Glomerular visceral epithelial cell (primary cell): ENCODE results near the gene SLC26A4.

Source experiments
- DNase-seq: peaks from one replicate; pipeline ENCODE4 v3.0.0-alpha.2; 2016; ENCODE audit errors: extremely low spot score

Gene SLC26A4

GRCh38 chr7:107696330-107696946, 35.8 kb downstream of the SLC26A4 start:
- no peak for DNase-seq

GRCh38 chr7:107697321-107698049, 36.9 kb downstream of the SLC26A4 start:
- no peak for DNase-seq

- DNase-seq, result no peak
These were observed 39.9 kb downstream of the SLC26A4 start for GRCh38 chr7:107700570-107700969.

GRCh38 chr7:107701191-107701590, 40.6 kb downstream of the SLC26A4 start:
- no peak for DNase-seq

GRCh38 chr7:107703219-107703618, 42.6 kb downstream of the SLC26A4 start:
- DNase-seq, result no peak

- DNase-seq, result no peak
These were observed 43.2 kb downstream of the SLC26A4 start for GRCh38 chr7:107703872-107704271.

- no peak for DNase-seq
These were observed 48.3 kb downstream of the SLC26A4 start for GRCh38 chr7:107708956-107709355.

- DNase-seq, result no peak
These were observed 50.7 kb downstream of the SLC26A4 start for GRCh38 chr7:107711301-107711700.

- DNase-seq, result no peak
These were observed 51.4 kb downstream of the SLC26A4 start for GRCh38 chr7:107712025-107712424.

- DNase-seq, result no peak
These were observed 52.3 kb downstream of the SLC26A4 start for GRCh38 chr7:107712896-107713295.

- DNase-seq, result peak; percentile 29
These were observed 54.9 kb downstream of the SLC26A4 start for GRCh38 chr7:107715531-107715930.

GRCh38 chr7:107718456-107719193, 58.0 kb downstream of the SLC26A4 start:
- no peak for DNase-seq

GRCh38 chr7:107721286-107721685, 60.7 kb downstream of the SLC26A4 start:
- DNase-seq, result no peak

- DNase-seq, result no peak
These were observed 62.6 kb downstream of the SLC26A4 start for GRCh38 chr7:107723255-107723654.

GRCh38 chr7:107725138-107725740, 64.6 kb downstream of the SLC26A4 start:
- DNase-seq, result peak; percentile 54

- no peak for DNase-seq
These were observed 65.9 kb downstream of the SLC26A4 start for GRCh38 chr7:107726356-107727130.

- no peak for DNase-seq
These were observed 67.6 kb downstream of the SLC26A4 start for GRCh38 chr7:107728276-107728675.

GRCh38 chr7:107742678-107743566, 82.3 kb downstream of the SLC26A4 start:
- no peak for DNase-seq

- peak; percentile 95 for DNase-seq
These were observed 83.1 kb downstream of the SLC26A4 start, which contains the start of gene CBLL1 for GRCh38 chr7:107743567-107744344. CBLL1 (plus strand) TSS chr7:107744142; CDS start chr7:107744164, 22 bp downstream.

- DNase-seq, result peak; percentile 41
These were observed 83.7 kb downstream of the SLC26A4 start for GRCh38 chr7:107744345-107744750.
